ENCODE measurements around the gene GPX4. TPM values are rescaled to one million over a fixed set of nuclear protein-coding genes. Genes with fewer than 3 reads are reported as not detected.

Gene GPX4
- total and polyA plus RNA-seq, 9 of the 15 experiments (the other 6 are each of a cell fraction or from before 2014, with no cell fraction given), result 61.4 to 661 (median 349) TPM

- TF ChIP-seq, protein P1, sequence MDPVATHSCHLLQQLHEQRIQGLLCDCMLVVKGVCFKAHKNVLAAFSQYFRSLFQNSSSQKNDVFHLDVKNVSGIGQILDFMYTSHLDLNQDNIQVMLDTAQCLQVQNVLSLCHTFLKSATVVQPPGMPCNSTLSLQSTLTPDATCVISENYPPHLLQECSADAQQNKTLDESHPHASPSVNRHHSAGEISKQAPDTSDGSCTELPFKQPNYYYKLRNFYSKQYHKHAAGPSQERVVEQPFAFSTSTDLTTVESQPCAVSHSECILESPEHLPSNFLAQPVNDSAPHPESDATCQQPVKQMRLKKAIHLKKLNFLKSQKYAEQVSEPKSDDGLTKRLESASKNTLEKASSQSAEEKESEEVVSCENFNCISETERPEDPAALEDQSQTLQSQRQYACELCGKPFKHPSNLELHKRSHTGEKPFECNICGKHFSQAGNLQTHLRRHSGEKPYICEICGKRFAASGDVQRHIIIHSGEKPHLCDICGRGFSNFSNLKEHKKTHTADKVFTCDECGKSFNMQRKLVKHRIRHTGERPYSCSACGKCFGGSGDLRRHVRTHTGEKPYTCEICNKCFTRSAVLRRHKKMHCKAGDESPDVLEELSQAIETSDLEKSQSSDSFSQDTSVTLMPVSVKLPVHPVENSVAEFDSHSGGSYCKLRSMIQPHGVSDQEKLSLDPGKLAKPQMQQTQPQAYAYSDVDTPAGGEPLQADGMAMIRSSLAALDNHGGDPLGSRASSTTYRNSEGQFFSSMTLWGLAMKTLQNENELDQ (CRISPR knock-in tag; IDR thresholded peaks at IDR 0.05; ENCODE audit: borderline replicate concordance), result no peak
- TF ChIP-seq ZNF77 (CRISPR knock-in tag; IDR thresholded peaks at IDR 0.05), result no peak
- peak; percentile 39 for TF ChIP-seq RBFOX2 (IDR thresholded peaks at IDR 0.05; ENCODE audit: low read depth, low read length)
- TF ChIP-seq ZBTB34 (CRISPR knock-in tag; IDR thresholded peaks at IDR 0.05), result no peak
- TF ChIP-seq, protein P2, sequence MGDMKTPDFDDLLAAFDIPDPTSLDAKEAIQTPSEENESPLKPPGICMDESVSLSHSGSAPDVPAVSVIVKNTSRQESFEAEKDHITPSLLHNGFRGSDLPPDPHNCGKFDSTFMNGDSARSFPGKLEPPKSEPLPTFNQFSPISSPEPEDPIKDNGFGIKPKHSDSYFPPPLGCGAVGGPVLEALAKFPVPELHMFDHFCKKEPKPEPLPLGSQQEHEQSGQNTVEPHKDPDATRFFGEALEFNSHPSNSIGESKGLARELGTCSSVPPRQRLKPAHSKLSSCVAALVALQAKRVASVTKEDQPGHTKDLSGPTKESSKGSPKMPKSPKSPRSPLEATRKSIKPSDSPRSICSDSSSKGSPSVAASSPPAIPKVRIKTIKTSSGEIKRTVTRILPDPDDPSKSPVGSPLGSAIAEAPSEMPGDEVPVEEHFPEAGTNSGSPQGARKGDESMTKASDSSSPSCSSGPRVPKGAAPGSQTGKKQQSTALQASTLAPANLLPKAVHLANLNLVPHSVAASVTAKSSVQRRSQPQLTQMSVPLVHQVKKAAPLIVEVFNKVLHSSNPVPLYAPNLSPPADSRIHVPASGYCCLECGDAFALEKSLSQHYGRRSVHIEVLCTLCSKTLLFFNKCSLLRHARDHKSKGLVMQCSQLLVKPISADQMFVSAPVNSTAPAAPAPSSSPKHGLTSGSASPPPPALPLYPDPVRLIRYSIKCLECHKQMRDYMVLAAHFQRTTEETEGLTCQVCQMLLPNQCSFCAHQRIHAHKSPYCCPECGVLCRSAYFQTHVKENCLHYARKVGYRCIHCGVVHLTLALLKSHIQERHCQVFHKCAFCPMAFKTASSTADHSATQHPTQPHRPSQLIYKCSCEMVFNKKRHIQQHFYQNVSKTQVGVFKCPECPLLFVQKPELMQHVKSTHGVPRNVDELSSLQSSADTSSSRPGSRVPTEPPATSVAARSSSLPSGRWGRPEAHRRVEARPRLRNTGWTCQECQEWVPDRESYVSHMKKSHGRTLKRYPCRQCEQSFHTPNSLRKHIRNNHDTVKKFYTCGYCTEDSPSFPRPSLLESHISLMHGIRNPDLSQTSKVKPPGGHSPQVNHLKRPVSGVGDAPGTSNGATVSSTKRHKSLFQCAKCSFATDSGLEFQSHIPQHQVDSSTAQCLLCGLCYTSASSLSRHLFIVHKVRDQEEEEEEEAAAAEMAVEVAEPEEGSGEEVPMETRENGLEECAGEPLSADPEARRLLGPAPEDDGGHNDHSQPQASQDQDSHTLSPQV (IDR thresholded peaks at IDR 0.05), result no peak
- TF ChIP-seq, protein P3, sequence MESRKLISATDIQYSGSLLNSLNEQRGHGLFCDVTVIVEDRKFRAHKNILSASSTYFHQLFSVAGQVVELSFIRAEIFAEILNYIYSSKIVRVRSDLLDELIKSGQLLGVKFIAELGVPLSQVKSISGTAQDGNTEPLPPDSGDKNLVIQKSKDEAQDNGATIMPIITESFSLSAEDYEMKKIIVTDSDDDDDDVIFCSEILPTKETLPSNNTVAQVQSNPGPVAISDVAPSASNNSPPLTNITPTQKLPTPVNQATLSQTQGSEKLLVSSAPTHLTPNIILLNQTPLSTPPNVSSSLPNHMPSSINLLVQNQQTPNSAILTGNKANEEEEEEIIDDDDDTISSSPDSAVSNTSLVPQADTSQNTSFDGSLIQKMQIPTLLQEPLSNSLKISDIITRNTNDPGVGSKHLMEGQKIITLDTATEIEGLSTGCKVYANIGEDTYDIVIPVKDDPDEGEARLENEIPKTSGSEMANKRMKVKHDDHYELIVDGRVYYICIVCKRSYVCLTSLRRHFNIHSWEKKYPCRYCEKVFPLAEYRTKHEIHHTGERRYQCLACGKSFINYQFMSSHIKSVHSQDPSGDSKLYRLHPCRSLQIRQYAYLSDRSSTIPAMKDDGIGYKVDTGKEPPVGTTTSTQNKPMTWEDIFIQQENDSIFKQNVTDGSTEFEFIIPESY (CRISPR knock-in tag; IDR thresholded peaks at IDR 0.05), result no peak
- no peak for TF ChIP-seq MTA3 (IDR thresholded peaks at IDR 0.05; ENCODE audit: borderline replicate concordance)
- 0 out of 2 replicates have a peak, but pooled peaks have one; percentile 37 for TF ChIP-seq GABPB1 (CRISPR knock-in tag; IDR thresholded peaks at IDR 0.05)
Measured at GRCh38 chr19:1066748-1067340, 37.0 kb upstream of the GPX4 start, which contains the start of gene ARHGAP45 (continued).
